Measurements from ENCODE around the gene NUCKS1. TPM values are rescaled to one million over a fixed set of nuclear protein-coding genes. Genes with fewer than 3 reads are reported as not detected.

The NUCKS1 gene
- total and polyA plus RNA-seq, 2 donors from 2014 or later, result 101 to 182 TPM

DNA sequence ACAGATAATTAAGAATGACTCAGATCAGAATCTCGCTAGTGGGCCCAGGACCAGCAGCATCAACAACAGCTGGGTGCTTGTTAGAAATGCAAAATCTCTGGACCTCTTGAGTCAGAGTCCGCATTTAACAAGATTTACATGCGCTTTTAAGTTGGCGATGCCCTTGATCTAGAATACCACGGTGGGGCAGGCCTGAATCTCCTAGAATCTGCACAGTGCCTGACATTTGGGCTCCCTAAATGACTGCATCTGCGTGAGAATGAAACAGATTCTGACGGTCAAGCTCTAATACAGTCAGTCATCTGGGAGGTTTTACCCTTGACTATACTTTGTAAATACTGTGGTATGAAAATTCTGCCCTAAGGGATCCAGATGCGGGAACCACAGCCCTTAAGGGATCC is 42.5 kb upstream of the NUCKS1 start:
- Histone ChIP-seq H3K27ac (ENCODE audit: low read depth in 2 of 2, low read length in 2 of 2) (no peak overlapping the region), H3K36me3 (ENCODE audit: control insufficient read depth in 2 of 3, insufficient read depth in 3 of 3, low read length in 3 of 3) (peaks cover 4 to 47% (median 35%) of the 10 kb centered on the region in 3 donors), H3K27me3 (ENCODE audit: control insufficient read depth, insufficient read depth, low read length) (no peaks in the 10 kb centered on the region), H3K9ac (ENCODE audit: low read length in 3 of 3) (no peak overlapping the region), H3K4me3 (ENCODE audit: low read length in 3 of 3) (no peak overlapping the region), H3K9me3 (ENCODE audit: control insufficient read depth in 2 of 3, insufficient read depth in 1 of 3, low read length in 3 of 3) (no peaks in the 10 kb centered on the region), H3K4me1 (ENCODE audit: control insufficient read depth in 2 of 3, insufficient read depth in 2 of 3, low read depth in 1 of 3, low read length in 3 of 3) (no peaks in the 10 kb centered on the region)
- no peak for DNase-seq
- FAIRE-seq, result no peak
- intact Hi-C loops (cut with DNase I), result loop anchor here (5.0 kb wide), 1 partner anchor 185 kb away; no protein-coding TSS in a partner anchor
- TF ChIP-seq, protein P1, sequence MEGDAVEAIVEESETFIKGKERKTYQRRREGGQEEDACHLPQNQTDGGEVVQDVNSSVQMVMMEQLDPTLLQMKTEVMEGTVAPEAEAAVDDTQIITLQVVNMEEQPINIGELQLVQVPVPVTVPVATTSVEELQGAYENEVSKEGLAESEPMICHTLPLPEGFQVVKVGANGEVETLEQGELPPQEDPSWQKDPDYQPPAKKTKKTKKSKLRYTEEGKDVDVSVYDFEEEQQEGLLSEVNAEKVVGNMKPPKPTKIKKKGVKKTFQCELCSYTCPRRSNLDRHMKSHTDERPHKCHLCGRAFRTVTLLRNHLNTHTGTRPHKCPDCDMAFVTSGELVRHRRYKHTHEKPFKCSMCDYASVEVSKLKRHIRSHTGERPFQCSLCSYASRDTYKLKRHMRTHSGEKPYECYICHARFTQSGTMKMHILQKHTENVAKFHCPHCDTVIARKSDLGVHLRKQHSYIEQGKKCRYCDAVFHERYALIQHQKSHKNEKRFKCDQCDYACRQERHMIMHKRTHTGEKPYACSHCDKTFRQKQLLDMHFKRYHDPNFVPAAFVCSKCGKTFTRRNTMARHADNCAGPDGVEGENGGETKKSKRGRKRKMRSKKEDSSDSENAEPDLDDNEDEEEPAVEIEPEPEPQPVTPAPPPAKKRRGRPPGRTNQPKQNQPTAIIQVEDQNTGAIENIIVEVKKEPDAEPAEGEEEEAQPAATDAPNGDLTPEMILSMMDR (IDR thresholded peaks at IDR 0.05; ENCODE audit: borderline replicate concordance, extremely low read depth, insufficient read depth), result no peak

DNA sequence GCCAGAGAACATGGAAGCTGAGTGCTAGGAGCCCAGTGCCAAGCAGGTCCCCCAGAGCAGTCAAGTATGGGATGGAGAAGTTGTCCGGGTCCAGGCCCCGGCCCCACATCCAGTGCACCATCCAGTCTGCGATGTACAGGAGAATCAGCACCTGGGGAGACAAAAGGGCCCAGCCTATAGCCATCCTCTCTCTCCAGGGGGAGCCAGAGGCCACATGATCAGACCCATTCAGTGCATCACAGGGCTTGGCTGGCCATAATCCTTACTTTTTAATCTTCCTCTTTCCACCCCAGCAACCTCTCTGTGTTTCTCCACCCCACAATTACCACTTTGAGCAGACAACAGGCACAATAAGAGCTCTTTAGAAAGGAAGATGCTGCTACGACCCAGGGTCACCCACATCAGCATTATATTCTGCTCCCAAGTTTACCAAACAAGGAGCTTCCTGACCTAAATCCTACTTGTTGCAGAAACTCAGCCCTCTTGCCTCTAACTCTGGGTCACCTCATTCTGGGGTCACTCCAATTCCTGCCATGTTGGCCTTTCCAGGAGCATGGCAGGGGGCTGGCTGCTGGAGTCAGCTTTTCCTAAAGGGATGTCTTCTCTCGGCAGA is 41.7 kb upstream of the NUCKS1 start:
- Histone ChIP-seq H3K27ac (ENCODE audit: low read depth in 2 of 2, low read length in 2 of 2) (no peak overlapping the region), H3K9me3 (ENCODE audit: control insufficient read depth in 2 of 3, insufficient read depth in 1 of 3, low read length in 3 of 3) (no peaks in the 10 kb centered on the region), H3K27me3 (ENCODE audit: control insufficient read depth, insufficient read depth, low read length) (no peaks in the 10 kb centered on the region), H3K9ac (ENCODE audit: low read length in 3 of 3) (no peak overlapping the region), H3K4me1 (ENCODE audit: control insufficient read depth in 2 of 3, insufficient read depth in 2 of 3, low read depth in 1 of 3, low read length in 3 of 3) (no peaks in the 10 kb centered on the region), H3K36me3 (ENCODE audit: control insufficient read depth in 2 of 3, insufficient read depth in 3 of 3, low read length in 3 of 3) (peaks cover 0 to 39% (median 28%) of the 10 kb centered on the region in 3 donors), H3K4me3 (ENCODE audit: low read length in 3 of 3) (no peak overlapping the region)
- FAIRE-seq, result no peak
- TF ChIP-seq, protein P1 (IDR thresholded peaks at IDR 0.05; ENCODE audit: borderline replicate concordance, extremely low read depth, insufficient read depth), result peak; percentile 78
- intact Hi-C loops (cut with DNase I), result loop anchor here (5.0 kb wide), 1 partner anchor 186 kb away; no protein-coding TSS in a partner anchor
- DNase-seq, result peak in 3 of 5 donors; percentile 59 to 82 (median 65)

DNA sequence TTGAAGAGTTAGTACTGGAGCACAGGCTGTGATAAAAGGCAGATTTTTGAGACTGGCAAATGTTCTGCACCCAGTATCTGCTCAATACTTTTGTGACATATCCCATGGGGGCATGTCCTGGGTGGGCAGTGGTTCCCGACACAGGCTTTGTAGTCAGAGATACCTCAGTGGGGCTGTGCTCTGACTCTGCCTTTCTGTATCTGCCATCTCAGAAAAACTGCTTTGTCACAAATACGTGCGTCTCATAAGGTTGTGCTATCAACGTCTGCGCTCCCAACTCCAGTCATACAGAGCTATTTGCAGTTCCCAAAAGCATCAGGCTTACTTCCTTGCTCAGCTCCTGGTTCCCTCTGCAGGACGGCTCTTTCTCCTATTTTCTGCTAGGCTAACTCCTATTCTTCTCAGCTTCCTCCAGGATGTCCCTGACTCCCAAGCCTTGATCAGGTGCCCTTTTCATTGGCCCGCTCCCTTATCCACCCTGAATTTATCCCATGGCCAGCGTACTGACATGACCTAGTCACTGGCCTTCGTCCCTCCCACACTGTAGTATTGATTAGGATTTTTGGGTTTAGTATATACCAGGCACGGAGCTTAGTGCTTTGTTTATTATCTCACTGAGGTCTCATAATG is 37.4 kb upstream of the NUCKS1 start:
- no peak for FAIRE-seq
- H3K36me3 ChIP-seq (ENCODE audit: control insufficient read depth in 2 of 3, insufficient read depth in 3 of 3, low read length in 3 of 3), result peaks cover 0 to 3% (median 2%) of the 10 kb centered on the region in 3 donors
- no peaks in the 10 kb centered on the region for H3K27me3 ChIP-seq (ENCODE audit: control insufficient read depth, insufficient read depth, low read length)
- no peak overlapping the region for H3K9ac ChIP-seq (ENCODE audit: low read length in 3 of 3)
- no peak overlapping the region for H3K4me3 ChIP-seq (ENCODE audit: low read length in 3 of 3)
- no peak overlapping the region for H3K27ac ChIP-seq (ENCODE audit: low read depth in 2 of 2, low read length in 2 of 2)
- no peak for DNase-seq
- peaks cover 0 to 20% (median 11%) of the 10 kb centered on the region in 3 donors for H3K4me1 ChIP-seq (ENCODE audit: control insufficient read depth in 2 of 3, insufficient read depth in 2 of 3, low read depth in 1 of 3, low read length in 3 of 3)
- TF ChIP-seq, protein P1 (IDR thresholded peaks at IDR 0.05; ENCODE audit: borderline replicate concordance, extremely low read depth, insufficient read depth), result no peak
- no peaks in the 10 kb centered on the region for H3K9me3 ChIP-seq (ENCODE audit: control insufficient read depth in 2 of 3, insufficient read depth in 1 of 3, low read length in 3 of 3)
- intact Hi-C loops (cut with DNase I), result no loop called here
